Hematopoietic multipotent progenitor cell treated with erythropoietin and hydrocortisone succinate and interleukin-3 and kit ligand, for 15 days (in vitro differentiated cells): ENCODE results near the gene OR6S1.
"Not testable (repeated sequence)": the region's sequence is repeated elsewhere in the genome, so short reads cannot be mapped to it uniquely, and the experiment has no call there.

Experiments
- DNase-seq: peaks from one replicate; pipeline ENCODE4 v3.0.0-alpha.2; 2015; ENCODE audit warnings: low spot score

Gene OR6S1

GRCh38 chr14:20610002-20610765, 31.3 kb downstream of the OR6S1 start:
- DNase-seq, result peak; percentile 74

- DNase-seq, result peak; percentile 92
Observed at GRCh38 chr14:20609215-20610001, 32.1 kb downstream of the OR6S1 start.

- DNase-seq, result no peak
Observed at GRCh38 chr14:20608383-20609110, 32.9 kb downstream of the OR6S1 start.

- no peak for DNase-seq
Observed at GRCh38 chr14:20607617-20608016, 33.9 kb downstream of the OR6S1 start.

GRCh38 chr14:20606902-20607242, 34.6 kb downstream of the OR6S1 start:
- DNase-seq, result no peak

- DNase-seq, result peak; percentile 21
Observed at GRCh38 chr14:20606190-20606901, 35.1 kb downstream of the OR6S1 start.

- no peak for DNase-seq
Observed at GRCh38 chr14:20603813-20604690, 37.4 kb downstream of the OR6S1 start.

GRCh38 chr14:20602583-20602982, 38.9 kb downstream of the OR6S1 start:
- no peak for DNase-seq

GRCh38 chr14:20601522-20601921, 40.0 kb downstream of the OR6S1 start:
- DNase-seq, result no peak

GRCh38 chr14:20597108-20597507, 44.4 kb downstream of the OR6S1 start:
- DNase-seq, result no peak

GRCh38 chr14:20595726-20596125, 45.8 kb downstream of the OR6S1 start:
- not testable (repeated sequence) for DNase-seq

- DNase-seq, result no peak
Observed at GRCh38 chr14:20592574-20592973, 48.9 kb downstream of the OR6S1 start.

GRCh38 chr14:20591235-20591634, 50.3 kb downstream of the OR6S1 start, which contains the start of gene RNASE12:
Gene RNASE12 (minus strand): TSS chr14:20591376. CDS start chr14:20590723, 653 bp downstream.
- DNase-seq, result no peak
